Measurements from ENCODE around the gene NTM.

The NTM gene

GRCh38 chr11:132028380-132029240, 658.2 kb downstream of the NTM start:
- no peak overlapping the region for H2AFZ ChIP-seq (ENCODE audit: low read depth, low read length)
- no peak overlapping the region for H3K4me3 ChIP-seq (ENCODE audit: low read length)
- H3K4me1 ChIP-seq (ENCODE audit: insufficient read depth, low read length): no peaks in the 10 kb centered on the region
- no peaks in the 10 kb centered on the region for H3K9me3 ChIP-seq (ENCODE audit: low read length)
- no peaks in the 10 kb centered on the region for H3K36me3 ChIP-seq (ENCODE audit: insufficient read depth, low read length)
- no peaks in the 10 kb centered on the region for H3K27me3 ChIP-seq (ENCODE audit: insufficient read depth, low read length)

GRCh38 chr11:132030896-132031295, 660.5 kb downstream of the NTM start:
- Histone ChIP-seq H3K4me3 (ENCODE audit: low read length) (no peak overlapping the region), H3K36me3 (ENCODE audit: insufficient read depth, low read length) (no peaks in the 10 kb centered on the region), H3K27me3 (ENCODE audit: insufficient read depth, low read length) (no peaks in the 10 kb centered on the region), H2AFZ (ENCODE audit: low read depth, low read length) (no peak overlapping the region), H3K4me1 (ENCODE audit: insufficient read depth, low read length) (no peaks in the 10 kb centered on the region), H3K9me3 (ENCODE audit: low read length) (no peaks in the 10 kb centered on the region)

DNA sequence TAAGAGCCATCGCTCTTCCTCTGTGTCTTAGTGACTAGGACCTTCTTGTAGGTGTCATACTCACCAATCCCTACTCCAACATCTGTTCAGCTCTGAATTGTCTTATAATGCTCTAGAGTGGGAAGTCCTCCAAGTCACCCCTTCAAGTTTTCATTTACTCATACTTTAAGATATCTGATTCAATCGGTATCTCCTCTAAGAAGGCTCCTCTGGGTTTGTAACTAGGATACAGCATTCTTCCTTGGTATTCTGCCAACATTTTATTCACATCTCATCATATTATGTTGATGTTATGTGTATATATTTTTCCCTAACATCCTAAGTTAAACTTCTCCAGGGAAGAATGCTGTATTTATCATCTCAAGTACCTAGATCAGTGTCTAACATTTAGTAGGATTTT, 662.1 kb downstream of the NTM start:
- H3K4me1 ChIP-seq (ENCODE audit: insufficient read depth, low read length): no peaks in the 10 kb centered on the region
- no peaks in the 10 kb centered on the region for H3K9me3 ChIP-seq (ENCODE audit: low read length)
- H3K36me3 ChIP-seq (ENCODE audit: insufficient read depth, low read length): no peaks in the 10 kb centered on the region
- H2AFZ ChIP-seq (ENCODE audit: low read depth, low read length): no peak overlapping the region
- H3K4me3 ChIP-seq (ENCODE audit: low read length): no peak overlapping the region
- H3K27me3 ChIP-seq (ENCODE audit: insufficient read depth, low read length): no peaks in the 10 kb centered on the region

DNA sequence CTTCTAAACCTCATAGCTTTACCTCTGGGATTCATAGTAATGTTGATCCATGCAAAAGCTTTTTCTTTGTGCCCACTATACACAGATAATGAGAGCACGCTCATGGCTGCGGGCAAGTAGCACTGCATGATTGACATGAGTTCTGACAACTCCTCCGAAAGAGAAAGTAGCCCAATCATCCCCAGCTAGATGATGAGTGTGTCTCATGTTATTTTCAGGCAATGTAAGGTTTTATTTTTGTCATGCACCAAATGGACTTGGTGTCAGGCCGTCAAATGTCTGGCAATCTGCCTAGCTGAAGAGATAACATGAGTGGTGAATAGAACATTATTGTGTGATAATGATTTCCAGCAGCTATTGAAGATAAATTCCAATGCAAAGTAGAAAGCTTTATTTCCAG, 662.6 kb downstream of the NTM start:
- Histone ChIP-seq H2AFZ (ENCODE audit: low read depth, low read length) (no peak overlapping the region), H3K9me3 (ENCODE audit: low read length) (no peaks in the 10 kb centered on the region), H3K4me3 (ENCODE audit: low read length) (no peak overlapping the region), H3K27me3 (ENCODE audit: insufficient read depth, low read length) (no peaks in the 10 kb centered on the region), H3K36me3 (ENCODE audit: insufficient read depth, low read length) (no peaks in the 10 kb centered on the region), H3K4me1 (ENCODE audit: insufficient read depth, low read length) (no peaks in the 10 kb centered on the region)

GRCh38 chr11:132035228-132035627, 664.8 kb downstream of the NTM start:
- H2AFZ ChIP-seq (ENCODE audit: low read depth, low read length): no peak overlapping the region
- H3K9me3 ChIP-seq (ENCODE audit: low read length): no peaks in the 10 kb centered on the region
- no peaks in the 10 kb centered on the region for H3K36me3 ChIP-seq (ENCODE audit: insufficient read depth, low read length)
- H3K27me3 ChIP-seq (ENCODE audit: insufficient read depth, low read length): no peaks in the 10 kb centered on the region
- H3K4me1 ChIP-seq (ENCODE audit: insufficient read depth, low read length): no peaks in the 10 kb centered on the region
- H3K4me3 ChIP-seq (ENCODE audit: low read length): no peak overlapping the region

- no peak overlapping the region for H3K4me3 ChIP-seq (ENCODE audit: low read length)
- H2AFZ ChIP-seq (ENCODE audit: low read depth, low read length): no peak overlapping the region
- no peaks in the 10 kb centered on the region for H3K4me1 ChIP-seq (ENCODE audit: insufficient read depth, low read length)
- no peaks in the 10 kb centered on the region for H3K27me3 ChIP-seq (ENCODE audit: insufficient read depth, low read length)
- no peaks in the 10 kb centered on the region for H3K9me3 ChIP-seq (ENCODE audit: low read length)
- H3K36me3 ChIP-seq (ENCODE audit: insufficient read depth, low read length): no peaks in the 10 kb centered on the region
These were observed 665.4 kb downstream of the NTM start for GRCh38 chr11:132035766-132036165.

GRCh38 chr11:132036220-132036619, 665.8 kb downstream of the NTM start:
- Histone ChIP-seq H3K4me1 (ENCODE audit: insufficient read depth, low read length) (no peaks in the 10 kb centered on the region), H3K9me3 (ENCODE audit: low read length) (no peaks in the 10 kb centered on the region), H3K4me3 (ENCODE audit: low read length) (no peak overlapping the region), H2AFZ (ENCODE audit: low read depth, low read length) (no peak overlapping the region), H3K36me3 (ENCODE audit: insufficient read depth, low read length) (no peaks in the 10 kb centered on the region), H3K27me3 (ENCODE audit: insufficient read depth, low read length) (no peaks in the 10 kb centered on the region)

GRCh38 chr11:132036746-132037466, 666.5 kb downstream of the NTM start:
- Histone ChIP-seq H3K27me3 (ENCODE audit: insufficient read depth, low read length) (no peaks in the 10 kb centered on the region), H2AFZ (ENCODE audit: low read depth, low read length) (no peak overlapping the region), H3K4me3 (ENCODE audit: low read length) (no peak overlapping the region), H3K9me3 (ENCODE audit: low read length) (no peaks in the 10 kb centered on the region), H3K36me3 (ENCODE audit: insufficient read depth, low read length) (no peaks in the 10 kb centered on the region), H3K4me1 (ENCODE audit: insufficient read depth, low read length) (no peaks in the 10 kb centered on the region)

GRCh38 chr11:132037467-132037862, 667.0 kb downstream of the NTM start:
- Histone ChIP-seq H2AFZ (ENCODE audit: low read depth, low read length) (no peak overlapping the region), H3K27me3 (ENCODE audit: insufficient read depth, low read length) (no peaks in the 10 kb centered on the region), H3K4me1 (ENCODE audit: insufficient read depth, low read length) (no peaks in the 10 kb centered on the region), H3K4me3 (ENCODE audit: low read length) (no peak overlapping the region), H3K36me3 (ENCODE audit: insufficient read depth, low read length) (no peaks in the 10 kb centered on the region), H3K9me3 (ENCODE audit: low read length) (no peaks in the 10 kb centered on the region)

DNA sequence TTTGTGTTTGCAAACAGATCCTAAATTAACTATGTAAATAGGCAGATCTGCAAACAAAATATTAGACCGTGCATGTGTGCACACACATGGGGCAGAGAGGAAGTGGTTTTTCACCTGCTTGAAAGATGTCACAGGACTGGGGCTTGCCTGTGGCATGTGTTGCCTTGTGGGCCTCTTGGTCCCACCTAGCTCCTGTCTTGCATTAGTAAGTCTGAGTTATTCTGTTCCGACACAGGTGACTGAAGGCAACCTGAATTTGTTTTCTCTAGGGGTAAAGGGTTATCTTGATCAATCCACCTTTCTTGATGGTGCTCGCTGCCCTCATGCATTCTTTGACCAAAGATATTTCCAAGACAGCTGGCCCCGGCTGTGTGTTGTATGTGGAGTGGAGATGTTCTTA, 667.5 kb downstream of the NTM start:
- no peaks in the 10 kb centered on the region for H3K36me3 ChIP-seq (ENCODE audit: insufficient read depth, low read length)
- H3K27me3 ChIP-seq (ENCODE audit: insufficient read depth, low read length): no peaks in the 10 kb centered on the region
- no peaks in the 10 kb centered on the region for H3K9me3 ChIP-seq (ENCODE audit: low read length)
- H3K4me1 ChIP-seq (ENCODE audit: insufficient read depth, low read length): no peaks in the 10 kb centered on the region
- H2AFZ ChIP-seq (ENCODE audit: low read depth, low read length): no peak overlapping the region
- no peak overlapping the region for H3K4me3 ChIP-seq (ENCODE audit: low read length)

DNA sequence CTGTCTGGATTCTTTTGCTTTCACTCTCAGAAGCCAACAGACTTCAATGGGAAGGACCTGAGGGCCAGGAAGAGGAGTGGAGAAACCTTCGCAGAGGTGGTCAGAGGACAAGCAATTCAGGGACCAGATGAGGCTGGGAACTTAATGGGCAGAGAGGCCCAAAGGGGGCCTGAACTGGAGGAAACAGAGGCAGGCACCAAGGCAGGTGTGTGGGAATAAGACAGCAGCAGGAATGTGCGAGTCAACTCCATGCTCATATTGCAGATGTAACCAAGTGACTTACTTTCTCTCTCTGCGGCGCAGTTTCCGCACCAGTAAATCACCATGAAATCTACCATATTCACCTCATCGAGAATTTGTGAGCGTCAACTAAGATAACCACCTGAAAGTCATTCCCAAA, 669.1 kb downstream of the NTM start:
- Histone ChIP-seq H3K4me1 (ENCODE audit: insufficient read depth, low read length) (no peaks in the 10 kb centered on the region), H2AFZ (ENCODE audit: low read depth, low read length) (no peak overlapping the region), H3K9me3 (ENCODE audit: low read length) (no peaks in the 10 kb centered on the region), H3K27me3 (ENCODE audit: insufficient read depth, low read length) (no peaks in the 10 kb centered on the region), H3K4me3 (ENCODE audit: low read length) (no peak overlapping the region), H3K36me3 (ENCODE audit: insufficient read depth, low read length) (no peaks in the 10 kb centered on the region)

- no peaks in the 10 kb centered on the region for H3K36me3 ChIP-seq (ENCODE audit: insufficient read depth, low read length)
- H3K27me3 ChIP-seq (ENCODE audit: insufficient read depth, low read length): no peaks in the 10 kb centered on the region
- no peak overlapping the region for H3K4me3 ChIP-seq (ENCODE audit: low read length)
- H3K4me1 ChIP-seq (ENCODE audit: insufficient read depth, low read length): no peaks in the 10 kb centered on the region
- no peak overlapping the region for H2AFZ ChIP-seq (ENCODE audit: low read depth, low read length)
- H3K9me3 ChIP-seq (ENCODE audit: low read length): no peaks in the 10 kb centered on the region
These were observed 671.9 kb downstream of the NTM start for GRCh38 chr11:132042296-132042695.

GRCh38 chr11:132043714-132044113, 673.3 kb downstream of the NTM start:
- Histone ChIP-seq H3K36me3 (ENCODE audit: insufficient read depth, low read length) (no peaks in the 10 kb centered on the region), H3K27me3 (ENCODE audit: insufficient read depth, low read length) (no peaks in the 10 kb centered on the region), H2AFZ (ENCODE audit: low read depth, low read length) (no peak overlapping the region), H3K4me1 (ENCODE audit: insufficient read depth, low read length) (no peaks in the 10 kb centered on the region), H3K9me3 (ENCODE audit: low read length) (no peaks in the 10 kb centered on the region), H3K4me3 (ENCODE audit: low read length) (no peak overlapping the region)

All from neuron (in vitro differentiated cells).